ENCODE results near the gene HADH.

DNA sequence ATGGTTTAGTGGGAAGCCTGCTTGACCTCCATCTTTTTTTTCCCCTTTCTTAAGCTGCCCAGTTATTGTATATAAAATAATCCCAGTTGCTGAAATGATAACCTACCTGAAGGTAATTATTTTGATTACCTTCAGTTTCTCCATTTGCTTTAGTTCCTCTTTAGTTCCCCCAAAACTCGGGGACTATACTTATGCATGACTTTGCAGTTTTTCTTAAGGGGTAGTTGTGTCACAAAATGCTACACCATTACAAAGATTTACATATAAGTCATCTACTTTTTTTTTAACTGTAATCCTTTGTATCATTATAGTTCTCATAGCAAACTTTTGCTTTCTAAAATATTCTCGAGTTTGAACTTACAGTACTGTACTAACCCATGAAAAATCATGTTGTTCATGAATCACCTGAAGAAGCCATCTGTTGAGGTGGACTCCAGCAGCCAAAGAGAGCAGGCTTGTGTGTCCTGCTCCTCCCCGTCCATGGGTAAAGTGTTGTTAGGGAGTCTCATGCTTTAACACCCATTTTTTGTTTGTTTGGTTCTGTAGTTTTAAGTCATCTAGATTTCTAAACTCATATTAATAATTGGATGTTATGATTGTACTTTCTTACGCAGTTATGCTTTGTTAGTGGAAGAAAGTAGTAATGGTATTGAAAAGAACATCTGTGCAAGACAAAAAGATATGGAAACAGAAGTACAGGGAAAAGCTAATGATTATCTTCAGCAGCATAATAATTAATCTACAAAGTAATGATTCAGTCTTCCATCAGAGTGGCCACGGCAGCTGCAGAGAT is 34.6 kb downstream of the HADH start:
- TF ChIP-seq POLR2A (IDR thresholded peaks at IDR 0.05), result no peak
- TF ChIP-seq, protein P1, sequence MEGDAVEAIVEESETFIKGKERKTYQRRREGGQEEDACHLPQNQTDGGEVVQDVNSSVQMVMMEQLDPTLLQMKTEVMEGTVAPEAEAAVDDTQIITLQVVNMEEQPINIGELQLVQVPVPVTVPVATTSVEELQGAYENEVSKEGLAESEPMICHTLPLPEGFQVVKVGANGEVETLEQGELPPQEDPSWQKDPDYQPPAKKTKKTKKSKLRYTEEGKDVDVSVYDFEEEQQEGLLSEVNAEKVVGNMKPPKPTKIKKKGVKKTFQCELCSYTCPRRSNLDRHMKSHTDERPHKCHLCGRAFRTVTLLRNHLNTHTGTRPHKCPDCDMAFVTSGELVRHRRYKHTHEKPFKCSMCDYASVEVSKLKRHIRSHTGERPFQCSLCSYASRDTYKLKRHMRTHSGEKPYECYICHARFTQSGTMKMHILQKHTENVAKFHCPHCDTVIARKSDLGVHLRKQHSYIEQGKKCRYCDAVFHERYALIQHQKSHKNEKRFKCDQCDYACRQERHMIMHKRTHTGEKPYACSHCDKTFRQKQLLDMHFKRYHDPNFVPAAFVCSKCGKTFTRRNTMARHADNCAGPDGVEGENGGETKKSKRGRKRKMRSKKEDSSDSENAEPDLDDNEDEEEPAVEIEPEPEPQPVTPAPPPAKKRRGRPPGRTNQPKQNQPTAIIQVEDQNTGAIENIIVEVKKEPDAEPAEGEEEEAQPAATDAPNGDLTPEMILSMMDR (IDR thresholded peaks at IDR 0.05), result no peak

Measured in esophagus squamous epithelium (tissue), 4 donors.